Adipose tissue (tissue), 3 donors: ENCODE results near the gene CYGB. TPM values are rescaled to one million over a fixed set of nuclear protein-coding genes. Genes with fewer than 3 reads are reported as not detected.

Source experiments
- H3K27ac ChIP-seq: one replicate; pipeline ENCODE4 v1.5.1; 2013; ENCODE audit warnings: low read depth, low read length
- WGBS, 3 donors: extraction: QIAGEN DNeasy Blood & Tissue Kit; methylation state at CpG; one replicate each; pipeline ENCODE4 v1.1.7; 2013; 5-methylcytosine and 5-hydroxymethylcytosine counted together
- polyA plus RNA-seq, 3 donors: library from polyadenylated mRNA; stranded (reverse); fragments of 200-250 nt; gene quantifications; one replicate each; pipeline ENCODE4 v1.2.3, GENCODE V29; 2013
- donor health status: healthy with polysubstance abuse.
- donor health status: Bipolar disorder and iron deficiency.
- donor health status: healthy.

CYGB gene
- polyA plus RNA-seq, 3 donors = 8.4 to 77.6 (median 54.4) TPM

DNA sequence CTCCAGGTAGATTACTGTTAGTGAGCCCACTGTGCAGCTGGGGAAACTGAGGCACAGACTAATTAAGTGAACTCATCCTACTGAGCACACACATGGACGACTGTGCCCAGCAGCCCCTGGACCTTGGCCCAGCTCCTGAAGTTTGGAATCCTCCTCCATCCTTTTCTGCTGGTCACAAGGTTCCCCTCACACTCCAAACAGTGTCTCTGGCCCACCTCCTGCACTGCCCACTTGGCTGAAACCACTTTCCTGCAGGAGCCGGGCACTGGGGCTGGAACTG is 39.9 kb downstream of the CYGB start:
- no peak overlapping the region for H3K27ac ChIP-seq
- 25 to 68% (median 42%) methylated on average over 2 of the region's 2 CpGs for WGBS, 3 donors

DNA sequence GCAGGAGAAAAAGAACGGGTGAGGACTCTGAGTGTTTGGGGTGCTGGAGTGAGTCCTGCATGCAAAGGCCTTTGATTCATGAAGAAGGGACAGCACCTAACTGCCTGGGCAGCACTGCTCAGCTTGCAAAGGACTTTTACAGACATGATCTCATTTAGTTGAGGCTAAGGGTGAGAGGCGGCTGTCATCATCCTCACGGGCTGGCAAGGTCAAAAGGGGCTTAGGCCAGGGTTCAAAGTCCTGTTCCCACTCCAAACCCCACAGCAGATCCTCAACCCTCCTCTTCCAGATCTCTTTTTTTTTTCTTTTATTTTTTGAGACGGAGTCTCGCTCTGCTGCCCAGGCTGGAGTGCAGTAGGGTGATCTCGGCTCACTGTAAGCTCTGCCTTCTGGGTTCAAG is 41.0 kb downstream of the CYGB start:
- WGBS, 3 donors = 85 to 94% (median 91%) methylated on average over 6 of the region's 6 CpGs

DNA sequence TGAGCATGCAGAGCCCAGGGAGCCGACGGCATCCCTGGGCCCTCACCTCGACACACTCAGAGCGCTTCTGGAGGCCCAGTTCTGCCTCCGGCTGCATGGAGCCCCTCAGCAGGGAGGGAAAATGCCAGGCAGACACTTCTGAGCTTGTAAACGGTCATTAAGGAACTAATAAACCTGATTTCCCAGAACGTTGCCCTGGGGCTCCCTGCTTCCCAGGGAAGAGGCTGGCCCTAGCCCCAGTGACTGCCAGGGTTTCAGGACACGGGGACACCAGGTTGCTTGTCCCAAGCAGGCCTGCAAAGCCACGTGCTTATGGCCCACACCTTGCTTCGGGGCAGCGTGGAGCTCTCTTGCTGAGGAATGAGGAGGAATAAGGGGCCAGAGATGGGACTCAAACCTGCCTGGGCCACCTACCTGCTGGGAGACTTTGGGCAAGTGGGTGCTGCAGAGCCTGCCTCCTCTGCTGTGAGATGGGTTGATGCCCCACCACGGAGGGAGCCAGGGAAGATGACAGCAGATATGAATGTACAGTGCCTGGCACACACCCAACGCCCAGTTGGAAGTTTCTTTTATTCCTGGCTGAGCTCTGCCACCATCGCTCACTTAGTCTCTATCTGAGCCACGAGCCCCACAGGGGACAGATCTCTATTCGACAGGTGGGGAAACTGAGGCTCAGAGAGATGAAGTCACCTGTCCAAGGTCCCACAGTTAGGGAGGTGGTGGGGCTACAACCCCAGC is 41.7 kb downstream of the CYGB start:
- WGBS, 3 donors = 83 to 89% (median 88%) methylated on average over 16 of the region's 16 CpGs
- no peak overlapping the region for H3K27ac ChIP-seq

More for the DNA sequence above, 41.0 kb downstream of the CYGB start:
- no peak overlapping the region for H3K27ac ChIP-seq

DNA sequence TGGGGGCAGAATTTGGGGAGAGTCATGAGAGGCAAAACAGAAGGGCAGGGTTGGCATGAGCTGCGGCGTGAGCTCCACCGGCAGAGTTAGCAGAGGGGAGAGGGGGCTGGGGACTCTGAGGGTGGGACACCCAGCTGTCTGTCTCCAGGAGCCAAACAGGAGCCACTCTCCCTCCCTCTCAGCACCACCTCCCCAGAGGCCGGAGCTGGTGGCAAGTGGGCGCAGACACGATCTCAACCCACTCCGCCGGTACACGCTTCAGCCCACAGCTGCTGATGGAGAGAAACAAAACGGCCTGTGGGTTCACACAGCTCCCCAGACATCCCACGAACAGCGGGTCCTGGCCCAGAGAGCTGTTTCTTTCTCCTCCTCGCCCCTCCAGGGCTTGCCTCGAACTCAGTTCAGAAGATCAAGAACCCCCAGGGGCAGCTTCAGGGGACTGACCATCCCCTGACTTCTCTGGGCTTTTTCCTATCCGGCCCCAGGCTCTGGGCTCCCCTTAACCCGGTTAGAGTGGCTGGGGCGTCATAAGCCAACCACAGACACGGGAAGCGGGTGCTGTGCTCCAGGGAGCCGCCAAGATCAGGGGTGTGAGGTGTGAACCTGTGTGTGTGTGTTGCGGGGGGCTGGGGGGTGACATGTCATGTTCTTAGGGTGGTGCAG is 43.9 kb downstream of the CYGB start:
- WGBS, 3 donors = 52 to 74% (median 62%) methylated on average over 15 to 21 of the region's 21 CpGs
- peak overlapping the region; percentile 5 for H3K27ac ChIP-seq

DNA sequence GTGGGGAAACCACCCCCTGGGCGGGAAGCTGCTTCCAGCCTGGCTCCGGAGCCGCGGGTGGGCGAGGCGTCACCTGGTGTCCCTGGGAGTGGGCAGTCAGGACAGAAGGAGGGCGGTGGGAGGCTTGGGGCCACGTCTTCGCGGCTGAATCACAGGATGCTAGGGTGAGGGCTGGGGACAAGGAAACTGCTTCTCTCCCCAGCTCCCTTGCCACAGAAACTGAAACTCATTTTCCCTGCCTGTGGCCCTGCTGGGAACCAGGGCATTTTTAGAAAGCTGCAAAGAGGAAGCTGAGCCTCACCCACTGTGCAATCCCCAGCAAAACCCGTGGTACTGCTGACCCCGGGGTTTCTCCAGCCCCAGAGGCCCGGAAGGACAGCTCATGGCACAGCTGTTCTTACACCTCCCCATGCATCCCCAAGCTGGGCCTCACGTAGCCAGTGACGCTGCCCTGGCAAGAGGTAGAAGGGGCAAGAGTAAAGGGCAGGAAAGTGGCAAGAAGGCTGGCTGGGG is 44.5 kb downstream of the CYGB start:
- WGBS, 3 donors = 12 to 33% (median 15%) methylated on average over 15 of the region's 15 CpGs
- H3K27ac ChIP-seq = peak overlapping the region; percentile 5

DNA sequence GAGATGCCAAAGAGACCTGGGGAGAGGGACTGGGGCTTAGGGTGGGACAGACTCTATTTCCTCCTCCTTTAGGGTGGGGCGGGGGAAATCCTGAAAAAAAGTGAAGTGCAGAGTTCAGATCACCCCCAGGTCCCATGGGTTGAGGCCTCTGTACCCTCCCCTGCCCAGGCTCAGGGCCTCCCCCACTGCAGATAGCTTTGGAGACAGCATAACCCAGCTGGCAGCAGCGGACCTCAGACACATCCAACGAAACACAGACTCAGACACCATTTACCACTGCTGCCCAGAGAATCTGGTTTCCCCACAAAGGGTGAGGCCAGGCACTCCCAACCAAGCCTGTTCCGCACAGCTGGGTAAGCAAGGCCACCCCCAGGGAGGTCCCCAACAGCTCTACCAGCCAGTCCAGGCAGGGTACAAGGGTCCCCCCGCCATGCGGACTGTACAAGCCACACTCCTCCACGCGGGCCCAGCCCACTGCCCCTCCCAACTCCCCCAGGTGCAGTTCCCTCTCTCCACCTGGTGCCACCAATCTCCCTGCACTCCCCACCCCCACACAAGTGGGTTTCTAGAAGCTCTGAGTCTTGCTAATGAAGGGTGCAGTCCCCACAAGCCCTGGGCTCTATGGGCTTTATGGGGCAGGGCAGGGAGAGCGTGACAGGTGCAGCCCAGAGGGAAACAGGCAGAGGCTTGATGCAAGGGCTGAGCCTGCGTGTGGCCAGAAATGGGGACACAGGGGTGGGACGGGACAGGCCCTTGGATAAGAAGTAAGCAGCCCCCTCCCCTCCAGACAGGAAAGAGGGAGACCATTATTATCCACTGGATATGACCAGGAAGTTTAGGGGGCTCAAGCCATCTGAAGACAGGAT is 45.2 kb downstream of the CYGB start:
- no peak overlapping the region for H3K27ac ChIP-seq
- WGBS, 3 donors = 56 to 74% (median 60%) methylated on average over 11 of the region's 11 CpGs

DNA sequence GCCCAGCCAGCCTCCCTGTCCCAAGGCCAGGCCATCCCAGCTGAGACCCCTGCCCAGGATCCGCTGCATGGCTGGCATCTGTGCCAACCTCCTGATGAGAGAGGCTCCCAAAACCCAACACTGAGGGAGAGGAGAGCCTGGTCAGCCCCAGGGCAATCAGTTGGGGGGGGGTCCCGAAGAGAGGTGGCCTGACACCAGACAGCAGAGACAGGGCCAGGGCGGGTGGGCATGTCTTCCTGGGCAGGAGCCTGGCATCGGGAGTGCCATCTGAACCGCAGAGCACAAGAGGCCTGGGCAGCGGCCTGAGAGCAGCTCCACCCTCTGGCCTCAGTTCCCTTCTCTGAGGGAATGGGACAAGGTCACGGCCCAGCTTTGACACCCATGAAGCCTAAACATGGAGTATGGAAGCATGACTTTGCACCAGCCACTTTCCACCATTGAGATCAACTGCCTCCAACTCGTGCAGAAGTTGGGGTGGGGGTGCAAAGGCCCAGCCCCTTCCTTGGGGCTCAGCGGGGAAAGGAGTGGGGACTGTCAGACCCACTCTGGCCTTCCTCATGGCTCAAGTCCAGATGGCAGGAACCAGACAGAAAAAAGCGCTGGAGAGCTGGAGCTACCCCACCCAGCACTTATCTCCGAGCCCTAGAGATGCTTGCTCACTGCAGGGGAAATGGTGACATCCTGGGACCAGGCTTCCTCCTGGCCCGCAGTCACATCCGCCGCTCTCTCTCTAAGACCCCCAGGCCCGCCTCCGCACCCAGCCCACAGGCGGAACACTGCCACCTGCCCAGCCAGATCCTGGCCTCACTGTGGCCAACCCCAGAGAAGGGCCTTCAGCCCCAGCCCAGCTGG is 46.0 kb downstream of the CYGB start:
- H3K27ac ChIP-seq = peak overlapping the region; percentile 21
- 61 to 84% (median 65%) methylated on average over 16 to 17 of the region's 17 CpGs for WGBS, 3 donors

DNA sequence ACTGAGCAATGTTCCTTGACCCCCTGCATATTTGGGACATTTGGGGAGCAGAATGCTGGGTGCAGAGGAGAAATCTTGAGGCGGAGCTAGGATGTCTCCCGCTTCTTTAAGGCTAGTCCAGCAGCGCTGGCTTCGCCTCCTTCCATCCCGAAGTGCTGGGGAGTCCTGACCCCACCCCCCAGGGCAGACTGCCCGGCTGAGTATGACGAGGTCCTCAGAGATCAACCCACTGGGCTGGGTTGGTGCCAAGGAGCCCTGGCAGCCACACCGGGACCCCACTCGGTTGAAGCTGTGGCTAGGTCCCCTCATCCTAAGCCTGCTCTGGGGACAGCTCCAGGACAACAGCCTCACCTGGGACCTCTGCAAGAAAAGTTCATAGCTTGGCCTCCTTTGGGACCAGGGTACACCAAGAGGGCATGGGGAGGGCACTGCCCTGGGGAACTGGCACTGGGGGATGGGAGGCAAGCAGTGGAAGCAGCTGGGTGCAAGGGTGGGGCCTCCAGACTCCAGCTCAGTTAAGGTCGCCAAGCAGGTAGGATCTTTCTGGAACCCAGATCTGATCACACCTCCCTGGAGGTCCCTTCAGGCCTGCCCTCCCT is 47.3 kb downstream of the CYGB start:
- no peak overlapping the region for H3K27ac ChIP-seq
- WGBS, 3 donors = 70 to 77% (median 74%) methylated on average over 9 to 10 of the region's 10 CpGs

DNA sequence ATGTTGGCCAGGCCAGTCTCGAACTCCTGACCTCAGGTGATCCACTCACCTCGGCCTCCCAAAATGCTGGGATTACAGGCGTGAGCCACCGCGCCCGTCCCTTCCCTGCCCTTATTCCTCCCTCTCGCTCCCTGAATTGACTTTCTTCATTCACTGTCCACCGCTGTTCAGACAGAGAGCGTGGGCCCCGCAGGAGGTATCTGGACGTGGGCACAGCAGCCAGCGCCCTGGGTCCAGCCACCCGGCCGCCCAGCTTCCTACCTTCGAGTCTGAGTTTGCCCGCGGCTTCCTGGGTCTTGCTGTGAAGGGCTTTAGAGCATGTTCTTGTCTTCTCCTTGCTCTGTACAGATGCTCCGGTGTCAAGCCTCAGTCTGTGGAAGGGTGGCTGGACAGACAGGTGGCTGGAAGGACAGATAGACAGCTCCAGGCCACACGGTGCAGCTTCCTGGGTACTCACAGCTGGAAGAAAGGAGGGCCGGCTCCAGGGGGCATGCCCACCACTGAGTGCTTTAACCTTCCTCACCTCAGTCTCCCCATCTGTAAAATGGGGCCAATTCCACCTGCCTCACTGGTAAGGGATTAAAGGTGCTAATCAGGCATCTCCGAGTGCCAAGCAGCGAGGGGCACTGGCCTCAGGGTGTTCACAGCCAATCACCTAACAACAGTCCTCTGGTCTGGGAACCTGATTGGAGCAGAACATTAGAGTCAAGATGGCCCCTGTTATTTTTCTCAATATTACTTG is 49.9 kb downstream of the CYGB start:
- 95 to 98% (median 95%) methylated on average over 22 of the region's 22 CpGs for WGBS, 3 donors

DNA sequence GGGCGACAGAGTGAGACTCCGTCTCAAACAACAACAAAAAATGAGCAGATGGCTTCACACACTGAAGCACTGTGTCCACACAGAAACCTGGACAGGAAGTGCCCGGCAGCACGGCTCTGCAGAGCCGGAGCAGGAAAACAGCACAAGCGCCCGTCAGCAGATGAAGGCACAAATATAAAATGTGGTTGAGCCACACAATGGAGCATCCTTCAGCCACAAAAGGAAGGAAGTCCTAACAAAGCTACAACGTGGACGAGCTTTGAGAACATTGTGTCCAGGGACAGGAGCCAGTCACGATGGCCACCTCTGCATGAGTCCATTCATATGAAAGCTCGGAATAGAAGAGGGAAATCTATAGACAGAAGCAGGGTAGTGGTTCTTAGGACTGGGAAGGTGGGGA is 51.9 kb downstream of the CYGB start:
- no peak overlapping the region for H3K27ac ChIP-seq
- WGBS, 3 donors = 28 to 73% (median 29%) methylated on average over 11 of the region's 11 CpGs

More for the DNA sequence above, 49.9 kb downstream of the CYGB start:
- no peak overlapping the region for H3K27ac ChIP-seq

DNA sequence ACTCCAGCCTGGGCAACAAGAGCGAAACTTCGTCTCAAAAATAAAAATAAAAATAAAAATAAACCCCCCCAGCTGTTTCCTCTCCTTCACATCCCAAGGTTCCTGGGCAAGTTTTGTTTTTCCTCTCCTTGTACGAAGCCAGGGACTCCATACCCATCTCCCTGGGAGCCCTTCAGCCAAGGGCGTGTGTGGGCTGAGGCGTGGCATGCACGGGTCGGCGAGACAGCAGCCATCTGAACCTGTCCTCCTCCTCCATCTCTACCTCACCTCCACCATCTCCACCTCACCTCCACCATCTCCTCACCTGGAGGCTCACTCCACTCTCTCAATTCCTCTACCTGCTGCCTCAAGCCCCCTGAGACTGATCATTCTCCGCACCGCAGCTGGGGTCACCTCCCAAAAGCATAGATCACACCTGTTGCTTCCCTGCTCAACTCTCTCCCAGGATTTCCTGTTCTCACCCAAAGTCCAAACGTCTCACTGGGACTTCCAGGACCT is 53.2 kb downstream of the CYGB start:
- WGBS, 3 donors = 85 to 93% (median 88%) methylated on average over 11 of the region's 11 CpGs
- no peak overlapping the region for H3K27ac ChIP-seq

DNA sequence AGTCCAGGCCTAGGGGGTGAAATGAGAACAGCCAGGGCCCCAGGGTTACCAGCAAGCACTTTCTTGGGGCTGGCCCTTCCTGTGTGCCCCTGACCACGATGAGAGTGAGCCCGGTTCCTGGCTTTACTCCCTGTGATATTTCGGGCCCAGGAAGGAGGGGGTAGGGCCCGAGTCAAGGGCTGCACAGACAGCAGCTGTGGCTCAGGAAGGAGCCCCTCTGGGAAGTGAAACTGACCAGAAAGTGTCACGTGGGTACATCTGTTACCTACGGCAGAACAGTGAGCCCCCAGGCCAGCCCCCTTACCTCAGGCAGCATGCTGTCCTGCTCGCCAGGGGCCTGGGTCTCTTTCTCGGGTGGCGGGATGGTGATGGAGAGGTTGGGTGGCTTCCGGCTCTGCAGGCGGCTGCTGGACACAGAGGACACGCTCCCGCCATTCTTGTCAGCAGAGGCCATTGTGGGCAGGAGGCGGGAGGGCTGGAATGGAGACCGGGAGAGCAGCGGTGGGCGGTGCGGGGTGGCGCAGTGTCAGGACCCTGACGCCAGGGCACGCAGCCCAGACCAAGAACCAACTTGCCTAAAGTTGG is 56.3 kb downstream of the CYGB start:
- 74 to 90% (median 76%) methylated on average over 21 of the region's 21 CpGs for WGBS, 3 donors
- H3K27ac ChIP-seq = no peak overlapping the region

DNA sequence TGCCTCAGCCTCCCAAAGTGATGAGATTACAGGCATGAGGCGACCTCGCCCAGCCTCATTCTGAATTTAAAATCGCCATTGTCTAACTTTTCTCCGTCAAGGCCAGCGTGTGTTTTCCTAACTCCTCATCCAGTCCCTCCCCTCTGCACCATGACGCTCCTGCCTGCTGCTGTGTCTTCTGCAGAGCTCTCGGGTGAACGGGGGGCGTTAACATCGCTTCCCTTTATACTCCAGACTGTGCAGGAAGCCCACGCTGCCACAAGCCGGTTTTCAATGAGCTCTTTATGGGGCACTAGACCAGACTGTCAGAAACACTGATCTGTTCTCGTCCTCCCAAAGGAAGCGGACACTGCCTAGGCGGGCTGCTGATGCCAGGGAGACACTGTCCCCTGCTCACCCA is 56.9 kb downstream of the CYGB start:
- H3K27ac ChIP-seq = no peak overlapping the region
- 54 to 69% (median 57%) methylated on average over 15 of the region's 15 CpGs for WGBS, 3 donors

DNA sequence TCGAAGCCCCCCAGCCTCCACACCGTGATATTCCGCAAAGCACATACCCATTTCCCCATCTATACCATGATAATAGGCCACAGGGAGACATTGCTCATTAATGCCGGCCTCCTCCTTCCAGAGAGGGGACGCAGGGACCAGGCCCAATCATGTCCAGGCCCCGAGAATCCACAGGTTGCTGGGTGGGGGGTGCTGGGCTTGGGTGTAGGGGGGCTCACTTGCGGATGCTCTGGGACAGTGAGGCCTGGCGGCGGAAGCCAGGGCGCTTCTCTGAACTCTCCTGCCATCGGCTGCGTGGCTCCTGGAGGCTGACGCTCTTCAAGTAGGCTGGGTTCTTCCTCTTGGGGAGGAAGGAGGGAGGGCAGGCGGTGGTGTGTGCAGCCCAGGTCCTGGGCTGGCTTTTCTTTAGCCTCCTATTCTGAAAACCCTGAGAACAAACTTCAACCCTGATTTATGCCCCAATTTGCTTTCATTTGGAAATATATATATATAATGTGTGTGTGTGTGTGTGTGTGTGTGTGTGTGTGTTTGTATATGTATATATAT is 57.9 kb downstream of the CYGB start:
- WGBS, 3 donors = 85 to 93% (median 88%) methylated on average over 14 of the region's 14 CpGs
- H3K27ac ChIP-seq = no peak overlapping the region

DNA sequence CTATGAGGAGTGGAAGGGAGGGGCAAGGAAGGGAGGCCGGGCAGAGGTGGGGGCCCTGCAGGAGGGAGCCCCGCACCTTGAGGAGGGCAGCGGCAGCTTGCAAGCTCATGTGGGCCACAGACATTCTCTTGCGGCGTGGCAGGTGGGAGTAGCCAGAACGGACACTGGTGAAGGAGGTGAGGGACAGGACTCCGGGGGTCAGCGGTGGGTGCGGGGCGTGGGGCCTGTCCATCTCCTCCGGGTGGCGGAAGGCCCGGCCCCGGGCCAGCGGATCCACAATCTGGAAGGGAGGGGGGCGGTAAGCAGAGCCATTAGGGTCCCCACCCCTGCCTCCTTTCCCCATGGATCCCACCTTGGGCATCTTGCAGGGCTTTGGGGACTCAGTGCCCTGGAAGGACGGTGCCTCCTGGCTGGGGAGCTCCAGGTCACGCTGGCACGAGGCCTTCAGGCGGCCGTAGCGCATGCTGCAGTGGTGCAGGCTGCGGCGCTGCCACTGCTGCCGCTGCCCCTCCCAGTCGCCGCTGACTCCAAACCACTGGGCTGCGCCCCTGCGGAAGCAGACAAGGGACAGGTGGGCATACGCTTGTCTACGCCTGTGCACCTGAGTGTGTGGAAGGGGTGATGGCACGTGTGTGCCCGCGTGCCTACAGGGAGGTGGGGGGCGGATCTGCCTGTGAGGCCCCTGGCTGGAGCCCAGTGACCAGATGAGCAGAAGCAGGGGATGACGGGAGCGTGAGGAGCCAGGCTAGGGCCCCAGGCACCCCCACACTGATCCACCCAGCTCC is 58.6 kb downstream of the CYGB start:
- no peak overlapping the region for H3K27ac ChIP-seq
- WGBS, 3 donors = 94 to 96% (median 94%) methylated on average over 31 to 37 of the region's 37 CpGs

DNA sequence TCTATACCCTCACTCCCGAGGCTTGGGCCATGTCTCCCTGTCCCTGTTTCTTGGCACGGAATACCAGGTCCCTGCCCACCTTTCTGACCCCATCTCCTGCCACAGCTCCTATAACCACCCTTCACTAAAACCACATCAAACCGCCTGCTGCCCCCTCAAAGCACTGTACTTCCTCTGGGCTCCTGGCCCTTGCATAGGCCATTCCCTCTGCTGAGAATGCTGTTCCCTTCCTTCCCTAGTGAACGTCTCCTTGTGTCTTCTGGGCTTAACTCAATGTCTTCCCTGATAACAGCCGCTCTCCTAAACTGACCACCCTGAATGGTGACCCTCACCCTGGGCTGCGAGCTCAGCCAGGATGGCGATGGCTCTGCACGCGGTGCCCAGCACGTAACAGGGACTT is 59.4 kb downstream of the CYGB start:
- 92 to 95% (median 94%) methylated on average over 10 of the region's 10 CpGs for WGBS, 3 donors
- no peak overlapping the region for H3K27ac ChIP-seq
